ENCODE data around the gene P4HTM.

The P4HTM gene

DNA sequence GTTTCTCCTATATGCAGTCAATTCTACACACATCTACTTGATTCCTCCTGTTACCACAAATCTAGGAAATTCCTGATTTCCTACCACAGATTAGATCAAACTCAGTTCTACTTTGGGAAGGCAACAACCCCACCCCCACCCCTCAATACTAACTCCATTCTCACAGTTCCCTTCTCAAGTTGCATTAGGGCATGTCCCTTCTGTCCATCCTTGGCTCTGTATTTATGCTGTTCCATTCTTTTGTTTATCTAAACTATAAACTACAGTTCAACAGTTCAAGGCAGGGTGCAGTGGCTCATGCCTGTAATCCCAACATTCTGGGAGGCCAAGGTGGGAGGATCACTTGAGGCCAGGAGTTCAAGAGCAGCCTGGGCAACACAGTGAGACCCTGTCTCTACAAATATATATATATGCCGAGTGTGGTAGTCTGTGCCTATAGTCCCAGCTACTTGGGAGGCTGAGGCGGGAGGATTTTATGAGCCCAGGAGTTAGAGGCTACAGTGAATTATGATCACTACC, 64.4 kb downstream of the P4HTM start:
- no peak overlapping the region for H3K4me3 Mint-ChIP-seq
- H3K4me1 Mint-ChIP-seq = peaks cover 25% of the 10 kb centered on the region
- no peaks in the 10 kb centered on the region for H3K9me3 Mint-ChIP-seq
- no peak for ATAC-seq
- H3K27ac Mint-ChIP-seq = peak overlapping the region; percentile 48
- no peak for DNase-seq (ENCODE audit: low spot score in 2 of 2)
- peaks cover 100% of the 10 kb centered on the region for H3K36me3 Mint-ChIP-seq

All from stimulated activated effector memory CD8-positive, alpha-beta T cell treated with anti-CD3 and anti-CD28 coated beads, Interleukin-12 subunit alpha, Interleukin-12 subunit beta, amount 100 ng/mL, for 72 hours (primary cell).